Right atrium auricular region (tissue), 2 donors: Measurements from ENCODE around the gene ASIP. TPM values are rescaled to one million over a fixed set of nuclear protein-coding genes. Genes with fewer than 3 reads are reported as not detected.
A peak's percentile ranks its signal among the peaks of the same experiment; 100 is the strongest.

Experiments used
- DNase-seq: peaks from one replicate; pipeline ENCODE4 v3.0.0-alpha.2; 2019; ENCODE audit warnings: low spot score
- H3K27ac ChIP-seq, 2 donors: fragments of 200-600 bp; sonication (generic); 1 replicate in 1 of 2; 2 replicates in 1 of 2; pipeline ENCODE4 v1.5.1; 2016 to 2019
- H3K27me3 ChIP-seq, 2 donors: fragments of 200-600 bp; sonication (generic); one replicate each; pipeline versions ENCODE4 v1.5.1 to v1.6.0; 2017 to 2019
- H3K36me3 ChIP-seq: fragments of 200-600 bp; sonication (generic); one replicate; pipeline ENCODE4 v1.5.1; 2016
- H3K4me1 ChIP-seq, 2 donors: fragments of 200-600 bp; sonication (generic); one replicate each; pipeline versions ENCODE4 v1.5.1 to v1.6.0; 2017 to 2019
- H3K4me3 ChIP-seq, 2 donors: fragments of 200-600 bp; sonication (generic); 1 replicate in 1 of 2; 2 replicates in 1 of 2; pipeline ENCODE4 v1.5.1; 2017 to 2019; ENCODE audit warnings: mild to moderate bottlenecking in 1 of 2, moderate library complexity in 1 of 2
- H3K9me3 ChIP-seq, 2 donors: fragments of 200-600 bp; sonication (generic); one replicate each; pipeline ENCODE4 v1.5.1; 2019
- total RNA-seq, 2 donors: library from RNA; depleted of rRNA; stranded (reverse); fragments of >200 nt; gene quantifications; one replicate each; pipeline ENCODE4 v1.1.0, GENCODE V29; 2016
- TF ChIP-seq, protein P1 (sequence below), 2 donors: fragments of 200-600 bp; sonication (generic); IDR thresholded peaks; one replicate each; pipeline ENCODE4 v1.5.1; 2019; ENCODE audit warnings: antibody characterized with exemption in 2 of 2

The ASIP gene
- total RNA-seq, 2 donors from 2014 or later = 2.7 TPM; not detected in 1

DNA sequence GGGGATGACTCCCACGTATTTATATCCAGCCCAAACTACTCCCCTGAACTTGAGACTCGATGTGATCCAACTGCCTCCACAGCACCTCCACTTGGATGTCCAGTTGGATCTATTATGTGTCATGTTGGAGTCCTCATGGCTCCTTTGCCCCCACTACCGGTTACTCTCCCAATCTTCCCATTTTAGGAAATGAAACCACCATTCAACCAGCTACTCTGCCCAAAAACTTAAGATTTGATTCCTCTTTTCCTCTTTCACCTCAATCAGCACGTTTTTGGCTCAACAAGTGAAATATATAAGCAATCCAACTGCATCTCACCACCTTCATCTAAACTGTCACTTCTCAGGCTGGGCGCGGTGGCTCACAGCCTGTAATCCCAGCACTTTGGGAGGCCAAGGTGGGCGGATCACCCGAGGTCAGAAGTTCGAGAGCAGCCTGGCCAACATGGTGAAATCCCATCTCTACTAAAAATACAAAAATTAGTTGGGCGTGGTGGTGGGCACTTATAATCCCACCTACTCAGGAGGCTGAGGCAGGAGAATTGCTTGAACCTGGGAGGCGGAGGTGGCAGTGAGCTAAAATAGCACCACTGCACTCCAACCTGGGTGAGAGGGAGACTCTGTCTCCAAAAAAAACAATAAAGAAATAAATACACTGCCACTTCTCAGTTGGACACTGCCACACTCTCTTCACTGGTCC, 58.5 kb downstream of the ASIP start:
- Histone ChIP-seq H3K9me3 (no peaks in the 10 kb centered on the region), H3K4me3 (no peak overlapping the region), H3K27me3 (no peaks in the 10 kb centered on the region), H3K36me3 (no peaks in the 10 kb centered on the region), H3K4me1 (peaks cover 0 to 30% of the 10 kb centered on the region in 2 donors), H3K27ac (no peak overlapping the region)
- TF ChIP-seq, protein P1, sequence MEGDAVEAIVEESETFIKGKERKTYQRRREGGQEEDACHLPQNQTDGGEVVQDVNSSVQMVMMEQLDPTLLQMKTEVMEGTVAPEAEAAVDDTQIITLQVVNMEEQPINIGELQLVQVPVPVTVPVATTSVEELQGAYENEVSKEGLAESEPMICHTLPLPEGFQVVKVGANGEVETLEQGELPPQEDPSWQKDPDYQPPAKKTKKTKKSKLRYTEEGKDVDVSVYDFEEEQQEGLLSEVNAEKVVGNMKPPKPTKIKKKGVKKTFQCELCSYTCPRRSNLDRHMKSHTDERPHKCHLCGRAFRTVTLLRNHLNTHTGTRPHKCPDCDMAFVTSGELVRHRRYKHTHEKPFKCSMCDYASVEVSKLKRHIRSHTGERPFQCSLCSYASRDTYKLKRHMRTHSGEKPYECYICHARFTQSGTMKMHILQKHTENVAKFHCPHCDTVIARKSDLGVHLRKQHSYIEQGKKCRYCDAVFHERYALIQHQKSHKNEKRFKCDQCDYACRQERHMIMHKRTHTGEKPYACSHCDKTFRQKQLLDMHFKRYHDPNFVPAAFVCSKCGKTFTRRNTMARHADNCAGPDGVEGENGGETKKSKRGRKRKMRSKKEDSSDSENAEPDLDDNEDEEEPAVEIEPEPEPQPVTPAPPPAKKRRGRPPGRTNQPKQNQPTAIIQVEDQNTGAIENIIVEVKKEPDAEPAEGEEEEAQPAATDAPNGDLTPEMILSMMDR (IDR thresholded peaks at IDR 0.05) = no peak
- DNase-seq = no peak

DNA sequence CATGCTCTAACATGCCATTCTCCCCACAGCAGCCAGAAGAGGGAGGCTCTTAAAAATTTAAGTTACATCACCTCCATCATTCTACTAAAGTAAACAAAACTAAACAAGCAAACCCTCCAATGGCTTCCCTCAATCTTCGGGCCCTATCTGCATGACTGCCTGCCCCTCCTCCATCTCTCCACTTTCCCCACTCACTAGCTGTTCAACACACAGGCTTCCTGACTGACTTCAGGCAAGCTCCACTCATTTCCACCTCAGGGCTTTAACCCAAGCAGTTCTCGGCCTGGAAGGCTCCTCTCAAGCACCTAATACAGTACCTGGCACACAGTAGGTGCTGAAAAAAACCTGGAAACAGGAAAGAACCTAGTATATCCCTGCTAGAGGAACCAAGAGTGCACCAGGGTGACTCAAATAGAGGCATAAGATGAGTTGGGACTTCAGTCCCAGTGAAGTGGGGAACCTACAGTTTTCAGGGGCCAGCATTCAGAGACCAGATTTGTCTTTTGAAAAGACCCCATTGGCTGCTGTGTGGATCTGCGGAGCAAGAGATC, 59.1 kb downstream of the ASIP start:
- Histone ChIP-seq H3K27me3 (no peaks in the 10 kb centered on the region), H3K9me3 (no peaks in the 10 kb centered on the region), H3K36me3 (no peaks in the 10 kb centered on the region), H3K27ac (no peak overlapping the region), H3K4me3 (no peak overlapping the region), H3K4me1 (peaks cover 0 to 30% of the 10 kb centered on the region in 2 donors)
- TF ChIP-seq, protein P1 (IDR thresholded peaks at IDR 0.05) = no peak
- no peak for DNase-seq

DNA sequence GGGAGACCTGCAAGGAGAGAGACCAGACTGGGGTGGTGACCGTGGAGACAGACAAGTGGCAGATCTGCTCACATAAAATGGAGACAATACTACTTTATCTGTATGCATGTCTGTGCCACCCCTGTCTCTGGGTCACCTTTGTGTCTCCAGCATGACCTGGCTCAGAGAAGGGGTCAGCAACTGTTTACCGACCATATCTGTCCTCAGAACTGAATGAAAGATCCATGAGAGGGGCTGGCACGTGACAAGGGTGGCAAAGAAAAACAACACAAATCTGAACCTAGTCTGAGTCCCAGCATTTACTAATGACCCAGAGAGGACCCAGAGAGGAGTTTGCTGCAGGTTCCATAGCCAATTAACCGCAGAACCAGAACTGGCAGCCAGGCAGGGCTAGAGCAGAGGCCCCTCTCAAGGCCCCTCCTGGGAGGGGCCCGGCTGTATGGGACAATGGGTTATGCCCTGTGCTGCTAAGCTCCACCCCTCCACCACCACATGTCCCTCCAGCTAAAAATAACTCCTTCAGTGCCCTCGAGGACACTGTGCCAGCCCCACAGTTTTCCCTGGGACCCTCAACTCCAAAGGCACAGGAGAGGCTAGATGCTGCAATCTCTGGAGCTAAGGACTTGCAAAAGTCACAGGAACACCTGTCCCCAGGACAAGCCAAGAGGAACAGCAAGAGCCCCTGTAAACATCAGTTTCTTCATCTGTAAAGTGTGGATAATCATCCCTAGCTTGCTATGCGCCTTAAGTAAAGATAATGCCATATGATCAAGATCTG, 59.8 kb downstream of the ASIP start:
- peaks cover 0 to 30% of the 10 kb centered on the region in 2 donors for H3K4me1 ChIP-seq
- TF ChIP-seq, protein P1 (IDR thresholded peaks at IDR 0.05) = no peak
- no peak for DNase-seq
- no peaks in the 10 kb centered on the region for H3K9me3 ChIP-seq
- no peaks in the 10 kb centered on the region for H3K27me3 ChIP-seq
- H3K4me3 ChIP-seq = no peak overlapping the region
- H3K27ac ChIP-seq = peak overlapping the region; percentile 32 to 36
- no peaks in the 10 kb centered on the region for H3K36me3 ChIP-seq

DNA sequence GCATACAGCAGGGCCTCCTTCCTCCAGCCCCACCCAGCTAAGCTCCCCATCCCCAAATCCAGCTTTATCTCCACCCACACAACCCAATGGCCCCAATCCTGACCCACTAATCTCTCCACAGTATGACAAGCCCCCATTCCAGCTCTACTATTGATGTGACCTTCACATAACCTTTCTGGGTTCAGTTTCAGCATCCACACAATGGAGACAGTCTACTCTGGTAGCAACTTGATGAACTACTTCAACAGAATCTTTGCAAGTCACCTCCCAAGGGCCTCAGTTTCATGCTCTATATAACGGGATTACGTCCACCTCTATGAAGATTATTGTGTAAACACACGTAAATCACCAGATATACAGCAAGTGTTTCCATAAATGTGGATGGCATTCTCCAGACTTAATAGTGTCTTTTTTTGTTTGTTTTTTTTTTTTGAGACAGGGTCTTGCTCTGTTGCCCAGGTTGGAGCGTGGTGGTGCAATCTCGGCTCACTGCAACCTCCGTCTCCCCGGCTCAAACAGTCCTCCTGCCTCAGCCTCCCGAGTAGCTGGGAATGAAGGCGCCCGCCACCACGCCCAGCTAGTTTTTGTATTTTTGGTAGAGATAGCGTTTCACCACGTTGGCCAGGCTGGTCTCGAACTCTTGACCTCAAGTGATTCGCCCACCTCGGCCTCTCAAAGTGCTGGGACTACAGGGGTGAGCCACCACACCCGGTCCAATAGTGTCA, 60.5 kb downstream of the ASIP start:
- TF ChIP-seq, protein P1 (IDR thresholded peaks at IDR 0.05) = no peak
- peaks cover 0 to 30% of the 10 kb centered on the region in 2 donors for H3K4me1 ChIP-seq
- H3K4me3 ChIP-seq = peak overlapping the region in 1 of 2 donors; percentile 95
- DNase-seq = no peak
- no peaks in the 10 kb centered on the region for H3K36me3 ChIP-seq
- no peaks in the 10 kb centered on the region for H3K27me3 ChIP-seq
- H3K9me3 ChIP-seq = no peaks in the 10 kb centered on the region
- peak overlapping the region; percentile 91 to 94 for H3K27ac ChIP-seq

DNA sequence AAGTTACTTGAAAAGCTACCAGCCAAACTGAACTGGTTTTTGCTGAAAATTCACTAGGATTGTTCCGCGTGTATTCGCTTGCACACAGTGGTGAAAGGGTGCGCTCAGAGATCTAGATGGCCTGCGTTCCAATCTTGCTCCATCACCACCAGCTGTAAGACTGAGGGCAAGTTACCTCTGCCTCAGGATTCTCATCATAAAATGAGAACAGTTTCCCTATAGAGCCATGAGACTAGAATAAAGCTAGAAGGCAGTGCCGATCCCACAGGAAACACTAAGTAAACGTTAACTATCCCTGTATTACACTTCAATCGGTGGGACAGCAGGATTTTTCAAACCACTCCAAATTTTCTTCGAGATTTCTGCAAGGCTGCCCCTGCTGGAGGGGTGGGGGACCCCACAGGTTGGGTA, 61.1 kb downstream of the ASIP start:
- peak overlapping the region; percentile 91 to 94 for H3K27ac ChIP-seq
- H3K27me3 ChIP-seq = no peaks in the 10 kb centered on the region
- TF ChIP-seq, protein P1 (IDR thresholded peaks at IDR 0.05) = no peak
- no peak for DNase-seq
- peaks cover 0 to 30% of the 10 kb centered on the region in 2 donors for H3K4me1 ChIP-seq
- H3K36me3 ChIP-seq = no peaks in the 10 kb centered on the region
- H3K9me3 ChIP-seq = no peaks in the 10 kb centered on the region
- H3K4me3 ChIP-seq = peak overlapping the region; percentile 63 to 95
